HG02763 (cell line): ENCODE results near the gene CLN6.

Experiments used
- ATAC-seq: cut with Tn5 transposase; IDR thresholded peaks from one replicate; pipeline ENCODE4 v1.9.1; 2021; ENCODE audit warnings: mild to moderate bottlenecking, moderate library complexity; ENCODE audit not compliant: unreplicated experiment

The CLN6 gene

GRCh38 chr15:68229386-68230156, at the start of gene CLN6:
Gene CLN6, minus strand, starts transcription at chr15:68229728. Its CDS starts 144 bp downstream, at chr15:68229584.
- ATAC-seq: peak; percentile 76

GRCh38 chr15:68278595-68279405, 49.3 kb upstream of the CLN6 start:
- no peak for ATAC-seq

DNA sequence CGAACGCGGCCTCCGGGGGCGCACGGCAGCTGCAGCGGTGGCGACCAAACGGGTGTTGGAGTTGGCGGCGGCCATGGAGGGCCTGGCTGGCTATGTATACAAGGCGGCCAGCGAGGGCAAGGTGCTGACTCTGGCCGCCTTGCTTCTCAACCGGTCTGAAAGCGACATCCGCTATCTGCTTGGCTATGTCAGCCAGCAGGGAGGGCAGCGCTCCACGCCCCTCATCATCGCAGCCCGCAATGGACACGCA, 48.7 kb upstream of the CLN6 start:
- ATAC-seq: no peak

- peak; percentile 80 for ATAC-seq
Measured at GRCh38 chr15:68277603-68278344, 48.2 kb upstream of the CLN6 start, which contains the start of gene FEM1B. Gene FEM1B, plus strand, starts transcription at chr15:68277745. Its CDS starts 673 bp downstream, at chr15:68278418.

DNA sequence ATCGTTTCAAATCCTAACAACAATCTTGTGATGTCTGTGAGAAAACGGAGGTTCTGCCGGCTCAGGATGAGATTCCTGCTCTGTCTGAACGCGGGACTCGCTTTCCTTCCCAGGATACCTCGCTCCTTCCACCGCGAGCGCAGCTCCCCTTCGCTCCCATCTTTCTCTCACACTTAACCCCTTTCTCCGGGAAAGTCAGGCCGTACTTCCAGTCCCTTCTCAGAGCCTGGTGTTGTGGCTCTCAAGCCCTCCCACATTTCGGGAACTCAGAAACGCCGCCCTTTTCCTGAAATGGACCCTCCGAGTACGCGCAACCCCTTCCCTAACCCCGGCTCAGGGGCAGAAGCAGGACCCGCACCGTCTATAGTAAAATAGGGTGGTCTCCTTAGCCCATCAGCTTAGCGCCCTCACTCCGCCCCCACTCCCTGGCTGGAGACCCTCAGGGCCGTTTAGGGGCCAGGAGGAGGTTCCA, 47.6 kb upstream of the CLN6 start:
- no peak for ATAC-seq

DNA sequence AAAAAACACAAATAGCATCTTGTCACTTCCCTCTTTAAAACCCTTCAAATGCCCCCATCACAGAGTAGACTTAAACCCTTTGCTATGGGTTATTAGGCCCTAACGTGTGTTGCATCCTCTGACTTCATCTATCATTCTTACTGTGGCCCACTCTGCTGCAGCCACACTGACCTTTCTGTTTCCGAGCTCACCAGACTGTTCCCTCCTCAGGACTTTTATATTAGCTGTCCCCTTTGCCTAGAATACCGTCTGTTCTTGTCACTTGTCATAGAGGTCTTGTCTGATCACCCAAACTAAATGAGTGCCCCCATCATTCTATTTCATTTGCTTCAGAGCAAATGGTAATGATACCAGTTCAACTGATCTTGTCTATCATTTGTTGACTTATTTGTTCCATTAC, 47.1 kb upstream of the CLN6 start:
- ATAC-seq: no peak

GRCh38 chr15:68275165-68275746, 45.7 kb upstream of the CLN6 start:
- no peak for ATAC-seq

GRCh38 chr15:68274201-68274848, 44.8 kb upstream of the CLN6 start:
- ATAC-seq: no peak

DNA sequence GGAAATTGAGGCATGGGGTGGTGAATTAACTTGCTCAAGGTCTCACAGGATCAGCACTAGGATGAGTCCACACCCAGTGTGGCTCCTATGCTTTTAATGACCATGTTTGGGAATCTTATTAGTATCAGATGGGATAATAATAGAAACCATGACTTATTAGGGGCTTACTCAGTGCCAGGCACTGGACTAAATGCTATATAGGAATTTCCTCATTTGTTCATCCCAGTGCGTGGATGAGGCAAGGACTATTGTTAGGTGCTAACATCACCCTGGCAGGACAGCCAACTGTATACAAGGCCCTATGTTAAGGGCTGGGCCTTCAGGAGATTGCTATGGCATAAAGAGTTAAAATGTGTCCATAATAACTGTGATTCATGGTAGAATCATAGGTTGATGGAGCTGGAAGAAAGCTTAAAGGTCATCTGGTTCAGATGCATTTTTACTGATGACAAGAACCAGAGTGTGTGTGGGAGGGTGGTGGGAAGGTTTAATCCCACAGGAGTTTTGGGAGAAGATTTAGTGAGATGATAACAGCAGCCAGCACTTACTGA, 43.3 kb upstream of the CLN6 start:
- ATAC-seq: no peak

DNA sequence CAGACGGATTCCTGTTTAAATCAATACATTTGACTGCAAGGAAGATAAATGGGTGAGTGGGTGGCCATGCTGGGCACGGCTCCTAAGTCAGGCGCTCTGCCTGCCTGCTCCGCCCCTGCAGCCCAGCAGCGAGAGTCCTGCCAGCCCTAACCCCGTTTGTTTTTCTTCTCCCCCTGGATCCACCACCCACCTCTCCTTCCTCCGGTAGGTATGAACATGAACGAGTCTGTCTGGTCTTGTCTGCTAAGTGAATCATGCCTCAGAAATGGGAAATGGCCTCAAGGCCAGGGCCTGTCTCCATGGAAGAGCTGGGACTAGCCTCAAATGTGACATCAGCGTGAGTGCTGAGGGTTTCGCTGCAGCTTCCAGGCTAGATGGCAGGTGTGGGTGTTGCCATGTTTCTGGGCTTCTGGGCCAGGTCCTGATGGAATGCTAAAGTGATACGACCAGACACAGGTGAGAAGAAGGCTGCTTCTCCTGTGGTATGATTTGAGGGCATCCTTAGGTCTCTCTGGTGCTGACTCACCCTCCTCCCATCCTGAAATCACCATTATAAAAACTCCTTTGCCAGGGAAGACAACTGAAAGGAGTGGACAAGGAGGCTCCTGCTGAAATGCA, 42.4 kb upstream of the CLN6 start:
- no peak for ATAC-seq

DNA sequence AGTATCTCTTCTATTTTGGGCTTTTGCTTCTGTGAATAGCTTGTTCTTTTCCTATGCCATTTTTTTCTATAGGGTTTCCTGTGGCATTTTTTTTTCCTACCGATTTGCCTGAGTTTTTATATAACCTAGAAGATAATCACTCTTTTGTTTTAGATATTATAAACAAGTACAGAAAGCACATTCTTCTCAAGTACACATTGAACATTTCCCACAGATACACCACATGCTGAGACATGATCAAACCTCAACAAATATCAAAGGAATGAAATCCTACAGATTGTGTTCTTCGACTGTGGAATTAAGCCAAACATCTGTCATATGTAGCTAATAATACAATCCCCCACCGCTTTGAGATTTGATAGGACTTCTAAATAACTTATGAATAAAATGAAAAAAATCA, 38.9 kb upstream of the CLN6 start:
- ATAC-seq: no peak

- no peak for ATAC-seq
Measured at GRCh38 chr15:68265674-68266073, 36.1 kb upstream of the CLN6 start.

- ATAC-seq: no peak
Measured at GRCh38 chr15:68265081-68265480, 35.6 kb upstream of the CLN6 start.

DNA sequence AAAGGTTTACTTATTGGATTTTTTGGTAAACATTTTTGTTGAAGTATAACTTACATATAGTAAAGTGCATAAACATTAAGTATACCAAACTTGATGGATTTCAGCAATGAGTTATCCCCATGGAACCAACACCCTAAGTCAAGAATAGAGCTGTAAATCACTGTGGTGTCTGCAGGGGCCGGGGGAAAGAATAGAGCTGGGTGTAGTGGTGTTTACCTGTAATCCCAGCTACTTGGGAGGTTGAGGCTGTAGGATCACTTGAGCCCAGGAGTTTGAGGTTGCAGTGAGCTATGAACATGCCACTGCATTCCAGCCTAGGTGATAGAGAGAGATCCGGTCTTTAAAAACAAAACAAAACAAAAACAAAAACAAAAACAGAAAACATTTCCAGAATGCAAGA, 34.8 kb upstream of the CLN6 start:
- no peak for ATAC-seq

DNA sequence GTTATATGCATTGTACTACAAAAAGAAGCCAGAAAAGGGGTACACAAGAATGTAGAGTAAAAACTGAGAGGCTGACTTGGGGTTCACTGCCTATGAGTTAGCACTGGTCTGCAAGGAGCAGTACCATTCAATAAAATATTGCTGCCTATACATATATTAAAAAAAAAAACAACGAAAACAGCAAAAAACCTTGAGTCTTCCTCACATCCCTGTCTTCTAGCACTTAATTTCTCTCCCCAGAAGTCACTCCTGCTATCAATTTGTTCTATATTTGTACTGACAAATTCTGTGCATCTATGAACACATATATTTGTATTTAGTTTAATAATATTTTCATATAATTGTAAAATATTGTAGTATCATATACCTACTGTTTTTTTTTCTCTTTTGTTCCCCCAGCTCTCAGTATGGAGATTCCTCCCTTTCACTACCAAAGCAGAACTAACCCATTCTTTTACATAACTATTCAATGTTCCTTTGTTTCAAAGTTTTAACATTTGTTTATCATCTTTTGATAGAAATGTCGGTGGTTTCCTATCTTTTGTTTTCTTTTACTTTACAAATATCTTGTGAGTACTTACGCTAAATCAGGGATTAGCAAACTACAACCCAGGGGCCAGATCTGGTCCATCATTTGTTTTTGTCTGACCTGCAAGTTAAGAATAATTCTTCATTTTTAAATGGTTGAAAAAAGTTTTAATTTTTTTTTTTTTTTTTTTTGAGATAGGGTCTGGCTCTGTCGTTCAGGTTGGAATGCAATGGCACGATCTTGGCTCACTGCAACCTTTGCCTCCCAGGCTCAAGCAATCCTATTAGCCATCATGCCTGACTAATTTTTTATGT, 33.2 kb upstream of the CLN6 start:
- no peak for ATAC-seq

DNA sequence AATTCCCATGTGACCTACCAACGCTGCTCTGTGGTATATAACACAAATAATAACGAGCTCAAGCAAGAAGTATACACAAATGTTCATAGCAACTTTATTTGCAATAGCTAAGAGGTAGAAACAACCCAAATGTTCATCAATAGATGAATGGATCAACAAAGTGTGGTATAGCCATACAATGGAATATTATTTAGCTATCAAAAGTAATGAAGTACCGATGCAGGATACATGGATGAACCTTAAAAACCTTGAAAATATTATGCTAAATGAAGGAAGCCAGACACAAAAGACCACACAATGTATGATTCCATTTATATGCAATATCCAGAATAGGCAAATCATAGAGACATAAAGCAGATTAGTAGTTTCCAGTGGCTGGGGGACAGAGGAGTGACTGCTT, 32.5 kb upstream of the CLN6 start:
- no peak for ATAC-seq

DNA sequence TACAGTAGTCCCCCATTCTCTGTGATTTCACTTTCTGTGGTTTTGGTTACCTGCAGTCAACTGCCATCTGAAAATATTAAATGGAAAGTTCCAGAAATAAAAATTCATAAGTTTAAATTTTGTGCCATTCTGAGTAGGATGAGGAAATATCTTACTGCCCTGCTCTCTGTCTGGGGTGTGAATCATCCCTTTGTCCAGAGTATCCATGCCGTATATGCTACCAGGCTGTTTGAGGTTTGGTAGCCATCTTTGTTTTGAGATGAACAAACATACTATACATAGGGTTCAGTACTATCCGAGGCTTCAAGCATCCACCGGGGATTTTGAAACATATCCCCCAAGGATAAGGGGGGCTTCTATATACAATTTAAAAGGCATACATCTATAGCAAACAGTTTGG, 31.7 kb upstream of the CLN6 start:
- ATAC-seq: no peak

GRCh38 chr15:68259883-68260282, 30.4 kb upstream of the CLN6 start:
- no peak for ATAC-seq

- ATAC-seq: no peak
Measured at GRCh38 chr15:68258692-68259091, 29.2 kb upstream of the CLN6 start.
